OCI-LY3 (cell line): ENCODE results near the gene MYBPC3.

Experiments
- H2AFZ ChIP-seq: fragments of 200-600, 300-600 bp; shearing (Covaris generic); 2 replicates; pipeline ENCODE4 v1.6.0; 2014; ENCODE audit warnings: antibody characterized with exemption, low read depth, low read length
- H3K27ac ChIP-seq: fragments of 200-600, 300-600 bp; sonication (generic); 2 replicates; pipeline ENCODE4 v1.5.1; 2014; ENCODE audit warnings: mild to moderate bottlenecking, low read length, moderate library complexity, mixed read lengths
- H3K27me3 ChIP-seq: fragments of 200-600, 300-600 bp; sonication (generic); 2 replicates; pipeline ENCODE4 v1.6.1; 2014; ENCODE audit warnings: low read depth, low read length, mixed read lengths
- H3K36me3 ChIP-seq: fragments of 200-600, 300-600 bp; sonication (generic); replicated peaks from 2 replicates; pipeline ENCODE3; 2014; ENCODE audit warnings: low read depth, low read length, mixed read lengths
- H3K4me1 ChIP-seq: fragments of 300-600, 200-600 bp; sonication (generic); 2 replicates; pipeline ENCODE4 v1.6.1; 2014; ENCODE audit warnings: low read length, mixed read lengths
- H3K4me2 ChIP-seq: fragments of 200-600, 300-600 bp; sonication (generic); 2 replicates; pipeline ENCODE4 v1.6.1; 2014; ENCODE audit warnings: low read length, mixed read lengths
- H3K4me3 ChIP-seq: fragments of 300-600, 200-600 bp; sonication (generic); 2 replicates; pipeline ENCODE4 v1.5.1; 2014; ENCODE audit warnings: antibody characterized with exemption, mild to moderate bottlenecking, low read length, moderate library complexity
- H3K79me2 ChIP-seq: fragments of 300-600, 200-600 bp; shearing (Covaris generic); 2 replicates; pipeline ENCODE4 v1.6.1; 2014; ENCODE audit warnings: mild to moderate bottlenecking, low read length, mixed read lengths
- H3K9ac ChIP-seq: fragments of 300-600, 200-600 bp; shearing (Covaris generic); 2 replicates; pipeline ENCODE4 v1.6.0; 2014; ENCODE audit warnings: mild to moderate bottlenecking, low read length, moderate library complexity
- H3K9me3 ChIP-seq: fragments of 200-600, 300-600 bp; shearing (Covaris generic); 2 replicates; pipeline ENCODE4 v1.6.1; 2014; ENCODE audit warnings: low read length, mixed read lengths; ENCODE audit not compliant: insufficient read depth
- H4K20me1 ChIP-seq: fragments of 200-600, 300-600 bp; sonication (generic); 2 replicates; pipeline ENCODE4 v1.6.1; 2016; ENCODE audit warnings: low read length, mixed read lengths; ENCODE audit not compliant: insufficient read depth
- EZH2phosphoT487 ChIP-seq: fragments of 200-600 bp; shearing (Covaris generic); IDR thresholded peaks from 2 replicates; pipeline ENCODE4 v1.6.1; 2018; ENCODE audit warnings: antibody characterized with exemption, mixed run types, low read depth
- TF ChIP-seq, protein P1 (sequence below): fragments of 200-600, 300-600 bp; sonication (generic); IDR thresholded peaks from 2 replicates; pipeline ENCODE4 v1.5.1; 2014; ENCODE audit warnings: antibody characterized with exemption, low read length, low read depth

Gene MYBPC3

DNA sequence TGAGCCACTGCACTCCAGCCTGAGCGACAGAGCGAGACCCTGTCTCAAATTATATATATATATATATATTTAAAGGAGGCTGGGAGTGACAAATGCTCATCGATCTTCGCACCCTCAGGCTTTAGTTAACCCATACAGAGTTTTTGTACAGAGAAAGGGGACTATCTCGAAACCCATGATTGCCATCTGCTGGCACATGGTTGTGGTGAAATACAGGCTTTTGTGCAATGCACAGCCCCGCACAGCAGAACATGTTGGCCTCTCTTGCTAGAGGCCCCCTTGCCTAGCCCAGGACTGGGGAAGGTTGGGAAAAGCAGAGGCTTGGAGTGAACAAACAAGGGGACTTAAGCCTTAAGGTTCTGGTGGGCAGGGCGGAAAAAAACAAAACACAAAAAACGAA is 3.6 kb downstream of the MYBPC3 start:
- H3K4me3 ChIP-seq: no peak overlapping the region
- H3K9ac ChIP-seq: no peak overlapping the region
- no peaks in the 10 kb centered on the region for H3K36me3 ChIP-seq
- no peaks in the 10 kb centered on the region for H4K20me1 ChIP-seq
- H3K27ac ChIP-seq: no peak overlapping the region
- TF ChIP-seq EZH2phosphoT487: no peak
- TF ChIP-seq, protein P1, sequence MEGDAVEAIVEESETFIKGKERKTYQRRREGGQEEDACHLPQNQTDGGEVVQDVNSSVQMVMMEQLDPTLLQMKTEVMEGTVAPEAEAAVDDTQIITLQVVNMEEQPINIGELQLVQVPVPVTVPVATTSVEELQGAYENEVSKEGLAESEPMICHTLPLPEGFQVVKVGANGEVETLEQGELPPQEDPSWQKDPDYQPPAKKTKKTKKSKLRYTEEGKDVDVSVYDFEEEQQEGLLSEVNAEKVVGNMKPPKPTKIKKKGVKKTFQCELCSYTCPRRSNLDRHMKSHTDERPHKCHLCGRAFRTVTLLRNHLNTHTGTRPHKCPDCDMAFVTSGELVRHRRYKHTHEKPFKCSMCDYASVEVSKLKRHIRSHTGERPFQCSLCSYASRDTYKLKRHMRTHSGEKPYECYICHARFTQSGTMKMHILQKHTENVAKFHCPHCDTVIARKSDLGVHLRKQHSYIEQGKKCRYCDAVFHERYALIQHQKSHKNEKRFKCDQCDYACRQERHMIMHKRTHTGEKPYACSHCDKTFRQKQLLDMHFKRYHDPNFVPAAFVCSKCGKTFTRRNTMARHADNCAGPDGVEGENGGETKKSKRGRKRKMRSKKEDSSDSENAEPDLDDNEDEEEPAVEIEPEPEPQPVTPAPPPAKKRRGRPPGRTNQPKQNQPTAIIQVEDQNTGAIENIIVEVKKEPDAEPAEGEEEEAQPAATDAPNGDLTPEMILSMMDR: peak; percentile 47
- H3K79me2 ChIP-seq: no peaks in the 10 kb centered on the region
- no peaks in the 10 kb centered on the region for H3K9me3 ChIP-seq
- no peaks in the 10 kb centered on the region for H3K4me1 ChIP-seq
- no peak overlapping the region for H2AFZ ChIP-seq
- H3K4me2 ChIP-seq: no peak overlapping the region
- H3K27me3 ChIP-seq: no peaks in the 10 kb centered on the region

DNA sequence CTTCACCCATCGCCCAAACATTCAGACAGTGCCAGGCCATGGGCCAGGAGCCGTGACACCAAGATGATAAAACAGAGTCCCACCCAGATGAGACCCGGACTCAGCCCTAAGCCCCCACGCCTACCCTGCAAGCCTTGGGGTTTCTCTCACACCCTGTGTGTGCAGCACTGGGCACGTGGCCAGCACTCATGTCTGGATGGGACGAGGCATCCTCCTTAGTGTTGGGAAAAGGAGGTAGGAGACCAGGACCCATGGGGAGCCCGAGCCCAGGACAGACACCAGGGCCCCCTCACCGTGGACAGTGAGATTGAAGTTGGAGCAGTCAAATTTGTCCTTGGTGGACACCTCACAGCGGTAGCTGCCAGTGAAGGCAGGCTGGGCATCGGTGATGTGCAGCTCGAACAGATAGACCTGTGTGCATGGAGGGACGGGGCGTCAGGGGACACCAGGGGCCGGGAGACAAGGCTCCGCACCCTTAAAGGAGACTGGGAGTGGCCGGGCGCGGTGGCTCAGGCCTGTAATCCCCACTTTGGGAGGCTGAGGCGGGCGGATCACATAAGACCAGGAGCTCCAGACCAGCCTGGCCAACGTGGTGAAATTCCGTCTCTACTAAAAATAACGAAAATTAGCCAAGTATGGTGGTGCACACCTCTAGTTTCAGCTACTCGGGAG is 4.2 kb downstream of the MYBPC3 start:
- Histone ChIP-seq H3K36me3 (no peaks in the 10 kb centered on the region), H3K9ac (no peak overlapping the region), H3K4me2 (no peak overlapping the region), H2AFZ (no peak overlapping the region), H3K4me1 (no peaks in the 10 kb centered on the region), H3K4me3 (no peak overlapping the region), H3K27ac (no peak overlapping the region), H4K20me1 (no peaks in the 10 kb centered on the region), H3K9me3 (no peaks in the 10 kb centered on the region), H3K79me2 (no peaks in the 10 kb centered on the region), H3K27me3 (no peaks in the 10 kb centered on the region)
- no peak for TF ChIP-seq EZH2phosphoT487
- TF ChIP-seq, protein P1: no peak

DNA sequence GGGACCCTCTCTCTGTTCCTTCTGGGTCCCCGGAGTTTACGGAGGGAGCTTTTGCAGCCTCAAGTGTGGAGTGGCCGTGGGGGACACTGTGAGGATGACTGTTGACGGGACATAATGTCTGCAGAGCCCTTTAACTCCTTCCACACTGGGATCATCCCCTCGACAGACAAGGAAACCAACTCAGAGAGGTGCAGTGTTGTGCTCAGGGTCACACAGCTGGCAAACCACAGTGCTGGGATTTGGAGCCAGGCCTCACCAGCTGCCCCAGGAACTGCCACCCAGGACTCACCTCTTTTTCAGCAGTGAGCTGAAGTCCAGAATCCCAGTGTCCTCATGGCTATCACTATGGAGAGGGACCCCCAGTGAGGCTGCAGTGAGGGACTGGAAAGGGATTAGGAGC is 5.4 kb downstream of the MYBPC3 start:
- no peak overlapping the region for H3K27ac ChIP-seq
- H3K4me1 ChIP-seq: no peaks in the 10 kb centered on the region
- no peaks in the 10 kb centered on the region for H4K20me1 ChIP-seq
- no peaks in the 10 kb centered on the region for H3K79me2 ChIP-seq
- H3K4me2 ChIP-seq: no peak overlapping the region
- no peaks in the 10 kb centered on the region for H3K27me3 ChIP-seq
- H3K4me3 ChIP-seq: no peak overlapping the region
- H3K36me3 ChIP-seq: no peaks in the 10 kb centered on the region
- no peak overlapping the region for H2AFZ ChIP-seq
- no peak for TF ChIP-seq EZH2phosphoT487
- TF ChIP-seq, protein P1: no peak
- H3K9ac ChIP-seq: no peak overlapping the region
- H3K9me3 ChIP-seq: no peaks in the 10 kb centered on the region

DNA sequence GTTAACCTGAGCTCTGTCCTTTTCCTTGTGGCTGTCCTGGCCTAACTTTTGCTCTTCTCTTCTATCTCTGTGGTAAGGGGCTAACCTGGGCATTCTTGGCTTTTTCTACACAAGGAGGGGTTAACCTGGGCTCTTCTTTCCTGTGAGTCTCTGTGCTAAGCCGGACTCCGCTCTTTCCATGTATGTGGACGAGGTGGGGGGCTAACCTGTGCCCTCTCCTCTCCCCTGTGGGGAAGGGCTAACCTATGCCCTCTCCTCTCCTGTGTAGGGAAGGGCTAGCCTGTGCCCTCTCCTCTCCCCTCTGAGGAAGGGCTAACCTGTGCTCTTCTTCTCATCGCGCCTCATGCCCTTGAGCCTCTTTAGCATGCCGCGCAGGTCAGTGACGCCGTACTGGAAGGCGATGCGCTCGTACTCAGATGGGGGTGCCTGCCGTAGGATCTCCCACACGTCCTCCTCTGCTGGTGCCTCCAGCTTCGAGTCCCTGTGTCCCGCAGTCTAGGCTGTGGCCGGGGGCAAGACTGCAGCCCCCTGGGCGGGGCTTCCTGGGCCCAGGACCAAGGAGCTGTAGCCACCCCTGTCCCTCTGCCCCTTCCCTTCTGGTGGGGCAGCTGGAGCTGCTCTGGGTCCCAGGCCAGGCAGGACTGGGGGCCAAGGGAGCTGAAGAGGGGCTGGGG is 6.5 kb downstream of the MYBPC3 start:
- H3K9me3 ChIP-seq: no peaks in the 10 kb centered on the region
- no peak overlapping the region for H3K4me2 ChIP-seq
- no peaks in the 10 kb centered on the region for H3K27me3 ChIP-seq
- no peak overlapping the region for H3K9ac ChIP-seq
- H4K20me1 ChIP-seq: no peaks in the 10 kb centered on the region
- H3K79me2 ChIP-seq: no peaks in the 10 kb centered on the region
- no peak overlapping the region for H3K27ac ChIP-seq
- no peaks in the 10 kb centered on the region for H3K4me1 ChIP-seq
- no peak overlapping the region for H3K4me3 ChIP-seq
- TF ChIP-seq, protein P1: no peak
- no peak for TF ChIP-seq EZH2phosphoT487
- H2AFZ ChIP-seq: no peak overlapping the region
- H3K36me3 ChIP-seq: no peaks in the 10 kb centered on the region
